ENCODE measurements around the gene TMEM45A.
"Not testable (repeated sequence)": the region's sequence is repeated elsewhere in the genome, so short reads cannot be mapped to it uniquely, and the experiment has no call there.

The TMEM45A gene

DNA sequence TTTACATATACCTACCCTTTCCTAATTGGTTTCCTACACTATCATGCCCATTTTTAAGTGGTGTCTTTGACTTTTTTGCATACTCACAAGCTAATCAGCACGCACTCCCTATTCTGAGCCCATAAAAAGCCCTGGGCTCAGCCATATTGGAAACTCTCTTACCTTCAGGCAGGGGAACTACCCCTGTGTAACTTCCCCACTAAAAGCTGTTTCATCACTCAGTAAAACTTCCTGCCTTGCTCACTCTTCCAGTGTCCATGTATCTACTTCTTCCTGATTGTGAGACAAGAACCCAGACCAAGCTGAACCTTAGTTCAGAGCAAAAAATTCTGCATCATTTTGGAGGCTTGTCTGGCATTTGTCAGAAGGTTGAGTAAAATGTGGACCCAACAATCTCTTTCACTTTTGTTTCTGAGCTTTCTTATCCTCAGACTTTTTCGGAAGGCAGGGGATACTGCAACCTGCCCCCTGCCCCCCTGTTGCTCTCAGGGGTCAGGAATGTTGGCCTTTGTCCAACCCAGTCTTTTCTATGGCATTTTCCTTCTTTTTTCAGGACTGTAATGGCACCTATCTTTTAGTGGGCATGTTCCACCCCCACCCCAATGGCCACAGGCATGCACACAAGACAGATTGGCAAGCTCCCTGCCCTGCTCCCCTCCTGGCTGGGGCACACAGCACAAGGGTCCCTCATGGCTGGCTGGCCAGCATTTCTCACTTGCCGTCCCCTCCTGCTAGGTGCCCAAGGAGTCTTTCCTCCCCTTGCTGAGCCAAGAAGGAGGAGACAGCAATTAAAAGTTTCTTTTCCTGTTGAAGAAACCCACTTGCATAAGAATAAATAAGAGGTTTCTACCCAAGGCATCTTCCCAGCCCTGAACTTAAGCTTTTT, 26.3 kb upstream of the TMEM45A start:
- peak overlapping the region in 1 of 2 donors; percentile 3 for H3K27ac Mint-ChIP-seq
- ATAC-seq (replicated peaks) = no peak

DNA sequence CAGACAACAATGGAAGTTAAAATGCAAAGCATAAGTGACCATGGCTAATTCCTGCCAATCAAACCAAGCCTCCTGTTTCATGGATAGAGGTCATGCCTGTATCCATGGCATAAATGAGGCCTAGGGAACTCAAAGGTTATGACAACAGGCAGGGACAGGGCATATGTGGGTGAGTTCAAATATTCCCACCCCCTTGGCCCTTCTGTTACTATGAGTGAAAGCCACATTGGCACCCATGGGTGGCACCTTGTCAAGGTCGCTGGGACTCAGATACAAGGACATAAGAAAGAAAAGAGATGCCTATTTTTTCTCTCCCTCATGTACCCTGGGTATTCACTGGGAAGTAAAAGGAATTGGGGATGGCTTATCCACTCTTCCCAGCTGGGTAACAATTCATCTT, 25.3 kb upstream of the TMEM45A start:
- ATAC-seq (replicated peaks) (no peak), DNase-seq (no peak)
- H3K4me1 Mint-ChIP-seq (ENCODE audit: low read depth in 2 of 2) = peaks cover 8 to 12% of the 10 kb centered on the region in 2 donors
- H3K27ac Mint-ChIP-seq = peak overlapping the region in 1 of 2 donors; percentile 3
- no peak overlapping the region for H3K4me3 Mint-ChIP-seq
- H3K9me3 Mint-ChIP-seq = peaks cover 0 to 5% of the 10 kb centered on the region in 2 donors
- H3K36me3 Mint-ChIP-seq (ENCODE audit: insufficient read depth) = no peaks in the 10 kb centered on the region
- H3K27me3 Mint-ChIP-seq = no peaks in the 10 kb centered on the region

More for the DNA sequence above, 26.3 kb upstream of the TMEM45A start:
- Mint-ChIP-seq H3K4me3 (peak overlapping the region; percentile 9 to 30), H3K4me1 (ENCODE audit: low read depth in 2 of 2) (peaks cover 8 to 12% of the 10 kb centered on the region in 2 donors), H3K36me3 (ENCODE audit: insufficient read depth) (no peaks in the 10 kb centered on the region), H3K9me3 (peaks cover 0 to 5% of the 10 kb centered on the region in 2 donors), H3K27me3 (no peaks in the 10 kb centered on the region)
- no peak for DNase-seq

DNA sequence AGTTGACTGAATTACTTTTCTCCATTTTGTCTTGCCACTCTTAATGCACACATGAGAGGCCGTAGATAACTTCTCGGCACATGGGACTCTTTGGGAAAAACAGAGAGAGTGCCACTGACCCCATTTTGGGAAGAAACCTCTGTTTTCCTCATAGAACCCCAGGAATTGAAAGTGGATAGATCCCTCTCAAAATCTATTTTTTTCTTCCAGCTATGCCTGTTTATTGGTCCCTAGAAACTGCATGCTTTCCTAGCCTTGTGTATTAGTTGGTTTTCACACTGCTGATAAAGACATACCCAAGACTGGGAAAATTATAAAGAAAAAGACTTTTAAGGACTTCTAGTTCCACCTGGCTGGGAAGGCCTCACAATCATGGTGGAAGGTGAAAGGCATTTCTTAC, 23.7 kb upstream of the TMEM45A start:
- H3K36me3 Mint-ChIP-seq (ENCODE audit: insufficient read depth) = no peaks in the 10 kb centered on the region
- H3K4me1 Mint-ChIP-seq (ENCODE audit: low read depth in 2 of 2) = peaks cover 8 to 12% of the 10 kb centered on the region in 2 donors
- H3K4me3 Mint-ChIP-seq = no peak overlapping the region
- H3K27me3 Mint-ChIP-seq = no peaks in the 10 kb centered on the region
- DNase-seq (no peak), ATAC-seq (replicated peaks) (no peak)
- H3K9me3 Mint-ChIP-seq = peaks cover 0 to 5% of the 10 kb centered on the region in 2 donors
- H3K27ac Mint-ChIP-seq = no peak overlapping the region

DNA sequence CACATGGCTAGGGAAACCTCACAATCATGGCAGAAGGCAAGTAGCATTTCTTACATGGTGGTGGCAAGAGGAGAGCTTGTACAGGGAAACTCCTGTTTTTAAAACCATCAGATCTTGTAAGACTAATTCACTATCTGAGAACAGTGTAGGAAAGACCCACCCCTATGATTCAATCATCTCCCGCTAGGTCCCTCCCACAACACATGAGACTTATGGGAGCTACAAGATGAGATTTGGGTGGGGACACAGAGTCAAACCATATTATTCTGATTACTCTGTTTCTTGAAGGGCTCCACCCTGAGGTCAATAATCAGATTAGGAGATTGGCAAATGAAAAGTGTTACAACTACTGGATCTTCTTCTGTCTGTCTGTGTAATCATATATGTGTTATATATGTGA, 21.5 kb upstream of the TMEM45A start:
- DNase-seq (no peak), ATAC-seq (replicated peaks) (no peak)
- peaks cover 0 to 5% of the 10 kb centered on the region in 2 donors for H3K9me3 Mint-ChIP-seq
- H3K4me1 Mint-ChIP-seq (ENCODE audit: low read depth in 2 of 2) = peaks cover 7 to 9% of the 10 kb centered on the region in 2 donors
- no peaks in the 10 kb centered on the region for H3K27me3 Mint-ChIP-seq
- no peaks in the 10 kb centered on the region for H3K36me3 Mint-ChIP-seq (ENCODE audit: insufficient read depth)
- H3K27ac Mint-ChIP-seq = no peak overlapping the region
- no peak overlapping the region for H3K4me3 Mint-ChIP-seq

DNA sequence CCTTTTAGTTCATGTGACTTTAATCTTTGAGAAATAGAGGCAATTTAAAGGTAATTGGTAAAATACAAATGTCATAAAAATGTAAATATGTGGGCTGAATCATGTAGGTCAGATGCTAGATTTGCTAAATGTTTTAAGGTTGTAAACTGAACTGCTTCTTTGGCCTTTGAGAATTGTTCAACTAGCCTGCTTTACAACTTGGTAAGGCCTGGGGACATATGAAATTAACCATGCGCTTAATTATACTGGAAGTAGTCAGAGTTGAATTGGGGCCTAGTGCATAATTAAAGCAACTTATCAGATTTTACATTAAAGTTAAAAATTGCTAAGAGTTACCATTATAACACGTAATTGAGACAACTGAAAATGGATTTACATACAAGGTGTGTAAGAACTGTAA, 21.0 kb upstream of the TMEM45A start:
- no peak for DNase-seq
- no peak for ATAC-seq (replicated peaks)
- peaks cover 0 to 5% of the 10 kb centered on the region in 2 donors for H3K9me3 Mint-ChIP-seq
- H3K4me3 Mint-ChIP-seq = no peak overlapping the region
- peaks cover 3 to 4% of the 10 kb centered on the region in 2 donors for H3K4me1 Mint-ChIP-seq (ENCODE audit: low read depth in 2 of 2)
- H3K27ac Mint-ChIP-seq = no peak overlapping the region
- no peaks in the 10 kb centered on the region for H3K27me3 Mint-ChIP-seq
- no peaks in the 10 kb centered on the region for H3K36me3 Mint-ChIP-seq (ENCODE audit: insufficient read depth)

DNA sequence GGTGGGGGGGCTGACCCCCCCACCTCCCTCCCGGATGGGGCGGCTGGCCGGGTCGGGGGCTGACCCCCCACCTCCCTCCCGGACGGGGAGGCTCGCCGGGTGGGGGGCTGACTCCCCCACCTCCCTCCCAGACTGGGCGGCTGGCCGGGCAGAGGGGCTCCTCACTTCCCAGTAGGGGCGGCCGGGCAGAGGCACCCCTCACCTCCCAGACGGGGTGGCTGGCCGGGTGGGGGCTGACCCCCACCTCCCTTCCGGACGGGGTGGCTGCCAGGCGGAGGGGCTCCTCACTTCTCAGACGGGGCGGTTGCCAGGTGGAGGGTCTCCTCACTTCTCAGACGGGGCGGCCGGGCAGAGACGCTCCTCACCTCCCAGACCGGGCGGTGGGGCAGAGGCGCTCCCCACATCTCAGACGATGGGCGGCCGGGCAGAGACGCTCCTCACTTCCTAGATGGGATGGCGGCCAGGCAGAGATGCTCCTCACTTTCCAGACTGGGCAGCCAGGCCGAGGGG, 14.5 kb upstream of the TMEM45A start:
- H3K36me3 Mint-ChIP-seq (ENCODE audit: insufficient read depth); H3K9me3 Mint-ChIP-seq; H3K4me3 Mint-ChIP-seq; H3K4me1 Mint-ChIP-seq (ENCODE audit: low read depth in 2 of 2); H3K27ac Mint-ChIP-seq; DNase-seq; ATAC-seq (replicated peaks): not testable (repeated sequence)
- peaks cover 10 to 15% of the 10 kb centered on the region in 2 donors for H3K27me3 Mint-ChIP-seq

DNA sequence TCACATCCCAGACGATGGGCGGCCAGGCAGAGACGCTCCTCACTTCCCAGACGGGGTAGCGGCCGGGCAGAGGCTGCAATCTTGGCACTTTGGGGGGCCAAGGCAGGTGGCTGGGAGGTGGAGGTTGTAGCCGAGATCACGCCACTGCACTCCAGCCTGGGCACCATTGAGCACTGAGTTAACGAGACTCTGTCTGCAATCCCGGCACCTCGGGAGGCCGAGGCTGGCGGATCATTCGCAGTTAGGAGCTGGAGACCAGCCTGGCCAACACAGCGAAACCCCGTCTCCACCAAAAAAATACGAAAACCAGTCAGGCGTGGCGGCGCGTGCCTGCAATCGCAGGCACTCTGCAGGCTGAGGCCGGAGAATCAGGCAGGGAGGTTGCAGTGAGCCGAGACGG, 13.9 kb upstream of the TMEM45A start:
- not testable (repeated sequence) for H3K27ac Mint-ChIP-seq; H3K9me3 Mint-ChIP-seq; H3K36me3 Mint-ChIP-seq (ENCODE audit: insufficient read depth); H3K4me1 Mint-ChIP-seq (ENCODE audit: low read depth in 2 of 2); DNase-seq; ATAC-seq (replicated peaks); H3K4me3 Mint-ChIP-seq
- H3K27me3 Mint-ChIP-seq = peaks cover 14 to 16% of the 10 kb centered on the region in 2 donors

DNA sequence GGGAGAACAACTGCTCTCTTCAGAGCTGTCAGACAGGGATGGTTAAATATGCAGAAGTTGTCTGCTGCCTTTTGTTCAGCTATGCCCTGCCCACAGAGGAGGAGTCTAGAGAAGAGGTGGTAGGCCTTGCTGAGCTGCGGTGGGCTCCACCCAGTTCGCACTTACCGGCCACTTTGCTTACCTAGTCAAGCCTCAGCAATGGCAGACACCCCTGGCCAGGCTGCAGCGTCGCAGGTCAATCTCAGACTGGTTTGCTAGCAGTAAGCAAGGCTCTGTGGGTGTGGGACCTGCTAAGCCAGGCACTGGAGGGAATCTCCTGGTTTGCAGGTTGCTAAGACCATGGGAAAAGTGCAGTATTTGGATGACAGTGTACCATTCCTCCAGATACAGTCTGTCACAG, 12.3 kb upstream of the TMEM45A start:
- no peak for ATAC-seq (replicated peaks)
- no peaks in the 10 kb centered on the region for H3K9me3 Mint-ChIP-seq
- no peaks in the 10 kb centered on the region for H3K36me3 Mint-ChIP-seq (ENCODE audit: insufficient read depth)
- H3K27ac Mint-ChIP-seq = no peak overlapping the region
- H3K4me3 Mint-ChIP-seq = no peak overlapping the region
- no peak for DNase-seq
- peaks cover 14 to 26% of the 10 kb centered on the region in 2 donors for H3K27me3 Mint-ChIP-seq
- H3K4me1 Mint-ChIP-seq (ENCODE audit: low read depth in 2 of 2) = no peaks in the 10 kb centered on the region

DNA sequence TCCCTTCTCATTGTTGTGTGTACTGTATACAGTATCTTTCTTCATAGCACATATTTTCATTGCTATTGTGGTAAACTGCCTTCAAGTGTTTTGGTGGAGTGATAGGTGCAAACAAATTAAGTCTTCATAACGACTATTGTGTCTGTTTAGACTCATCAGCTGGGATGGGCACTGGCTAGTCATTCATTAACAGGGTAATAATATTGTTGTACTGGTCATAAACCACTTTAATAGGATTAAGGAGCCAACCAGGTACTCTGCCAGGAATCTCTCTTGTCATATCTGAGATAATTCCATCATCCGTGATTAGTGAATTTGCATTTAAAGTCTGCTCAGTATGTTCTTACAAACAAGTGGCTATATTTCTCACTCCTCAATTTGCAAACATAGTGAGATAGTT, 10.2 kb upstream of the TMEM45A start:
- Mint-ChIP-seq H3K4me3 (no peak overlapping the region), H3K4me1 (ENCODE audit: low read depth in 2 of 2) (no peaks in the 10 kb centered on the region)

DNA sequence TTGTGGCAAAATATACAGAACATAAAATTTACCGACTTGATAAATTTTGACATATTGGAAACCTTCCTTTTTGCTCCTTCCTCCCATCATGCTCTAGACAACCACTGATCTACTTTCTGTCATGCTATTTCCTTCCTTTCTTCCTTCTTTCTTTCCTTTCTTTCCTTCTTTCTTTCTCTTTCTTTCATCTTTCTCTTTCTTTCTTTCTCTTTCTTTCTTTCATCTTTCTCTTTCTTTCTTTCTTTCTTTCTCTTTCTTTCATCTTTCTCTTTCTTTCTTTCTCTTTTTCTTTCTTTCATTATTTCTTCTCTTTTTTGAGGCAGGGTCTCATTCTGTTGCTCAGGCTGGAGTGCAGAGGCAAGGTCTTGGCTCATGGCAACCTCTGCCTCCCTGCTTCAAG, 8.9 kb upstream of the TMEM45A start:
- Mint-ChIP-seq H3K9me3 (no peaks in the 10 kb centered on the region), H3K27ac (no peak overlapping the region), H3K36me3 (ENCODE audit: insufficient read depth) (no peaks in the 10 kb centered on the region), H3K27me3 (peaks cover 14 to 32% of the 10 kb centered on the region in 2 donors), H3K4me1 (ENCODE audit: low read depth in 2 of 2) (no peaks in the 10 kb centered on the region), H3K4me3 (no peak overlapping the region)
- no peak for ATAC-seq (replicated peaks)
- no peak for DNase-seq

More for the DNA sequence above, 10.2 kb upstream of the TMEM45A start:
- no peak for ATAC-seq (replicated peaks)
- DNase-seq = no peak
- Mint-ChIP-seq H3K9me3 (no peaks in the 10 kb centered on the region), H3K36me3 (ENCODE audit: insufficient read depth) (no peaks in the 10 kb centered on the region), H3K27ac (no peak overlapping the region), H3K27me3 (peaks cover 14 to 32% of the 10 kb centered on the region in 2 donors)

DNA sequence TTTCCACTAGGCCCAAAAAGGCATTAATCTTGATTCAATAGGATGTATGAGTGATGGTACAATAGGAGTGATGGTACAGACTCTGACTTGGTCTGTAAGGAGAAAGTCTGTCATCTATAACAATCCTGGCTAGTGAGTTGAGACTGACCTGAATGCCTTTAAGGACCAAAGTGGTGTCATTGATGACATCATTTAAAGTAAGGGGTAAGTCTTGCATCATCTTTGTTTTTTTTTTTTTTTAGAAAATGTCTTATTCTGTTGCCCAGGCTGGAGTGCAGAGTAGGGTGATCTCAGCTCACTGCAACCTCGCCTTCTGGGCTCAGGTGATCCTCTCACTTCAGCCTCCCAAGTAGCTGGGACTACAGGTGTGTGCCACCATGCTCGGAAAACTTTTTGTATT, 5.6 kb upstream of the TMEM45A start:
- no peaks in the 10 kb centered on the region for H3K9me3 Mint-ChIP-seq
- ATAC-seq (replicated peaks) (no peak), DNase-seq (no peak)
- H3K36me3 Mint-ChIP-seq (ENCODE audit: insufficient read depth) = no peaks in the 10 kb centered on the region
- no peak overlapping the region for H3K27ac Mint-ChIP-seq
- no peak overlapping the region for H3K4me3 Mint-ChIP-seq
- no peaks in the 10 kb centered on the region for H3K4me1 Mint-ChIP-seq (ENCODE audit: low read depth in 2 of 2)
- peaks cover 14 to 26% of the 10 kb centered on the region in 2 donors for H3K27me3 Mint-ChIP-seq

DNA sequence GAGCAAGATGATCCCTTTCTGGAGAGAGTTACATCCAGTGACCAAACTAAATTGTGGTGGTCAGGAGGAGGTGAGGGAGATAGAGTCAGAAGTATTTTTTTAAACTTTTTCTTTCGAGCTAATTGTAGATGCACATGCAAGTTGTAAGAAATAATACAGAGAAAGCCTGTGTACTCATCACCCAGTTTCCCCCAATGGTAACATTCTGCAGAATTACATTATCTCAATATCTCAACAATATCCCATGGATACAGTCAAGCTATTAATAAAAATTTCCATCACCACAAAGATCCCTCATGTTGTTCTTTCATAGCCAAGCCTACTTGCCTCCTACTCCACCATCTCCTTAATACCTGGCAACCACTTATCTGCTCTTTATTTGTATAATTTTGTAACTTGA, 3.3 kb upstream of the TMEM45A start:
- no peak overlapping the region for H3K27ac Mint-ChIP-seq
- H3K36me3 Mint-ChIP-seq (ENCODE audit: insufficient read depth) = no peaks in the 10 kb centered on the region
- H3K9me3 Mint-ChIP-seq = no peaks in the 10 kb centered on the region
- peaks cover 0 to 9% of the 10 kb centered on the region in 2 donors for H3K4me1 Mint-ChIP-seq (ENCODE audit: low read depth in 2 of 2)
- DNase-seq (no peak), ATAC-seq (replicated peaks) (no peak)
- H3K4me3 Mint-ChIP-seq = no peak overlapping the region
- peaks cover 0 to 16% of the 10 kb centered on the region in 2 donors for H3K27me3 Mint-ChIP-seq

DNA sequence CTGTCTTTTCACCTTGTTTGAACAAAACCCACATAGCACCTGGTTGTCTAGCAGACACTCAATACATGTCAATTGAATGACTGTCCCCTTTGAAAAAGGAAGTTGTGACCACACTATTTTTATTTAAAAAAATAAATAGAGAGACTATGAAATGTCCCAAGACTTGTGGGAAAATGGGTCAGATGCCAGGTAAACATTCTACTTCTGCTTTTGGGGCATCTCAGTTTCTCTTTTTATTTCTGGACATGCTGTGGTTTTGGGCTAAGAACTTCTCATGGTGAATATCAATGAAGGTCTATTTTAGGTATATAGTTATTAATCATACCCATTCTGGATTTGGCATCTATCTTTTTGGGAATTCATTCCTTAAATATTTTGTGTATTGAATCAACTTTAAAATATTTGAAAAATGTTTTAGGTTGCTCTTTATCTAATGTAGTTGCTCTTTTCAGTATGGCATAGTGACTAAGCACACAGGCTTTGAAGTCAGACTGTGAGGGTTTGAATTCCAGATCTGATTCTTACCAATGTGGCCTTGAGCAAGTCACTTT, 4.4 kb downstream of the TMEM45A start:
- DNase-seq = no peak

DNA sequence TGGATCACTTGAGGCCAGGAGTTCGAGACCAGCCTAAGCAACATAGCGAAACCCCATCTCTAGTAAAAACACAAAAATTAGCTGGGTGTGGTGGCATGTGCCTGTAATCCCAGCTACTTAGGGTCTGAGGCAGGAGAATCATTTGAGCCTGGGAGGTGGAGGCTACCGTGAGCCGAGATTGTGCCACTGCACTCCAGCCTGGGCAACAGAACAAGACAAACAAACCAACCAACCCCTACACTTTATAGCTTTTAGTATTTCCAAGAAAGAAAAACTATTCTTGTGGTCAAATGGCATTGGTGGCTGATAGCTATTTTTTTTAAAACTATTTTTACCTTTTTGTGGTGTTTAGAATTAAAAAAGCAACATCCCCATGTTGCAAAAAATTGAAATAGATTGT, 7.2 kb downstream of the TMEM45A start:
- DNase-seq (no peak), ATAC-seq (replicated peaks) (no peak)
- H3K4me3 Mint-ChIP-seq = no peak overlapping the region
- peaks cover 24 to 30% of the 10 kb centered on the region in 2 donors for H3K27me3 Mint-ChIP-seq
- no peaks in the 10 kb centered on the region for H3K9me3 Mint-ChIP-seq
- H3K27ac Mint-ChIP-seq = no peak overlapping the region
- no peaks in the 10 kb centered on the region for H3K36me3 Mint-ChIP-seq (ENCODE audit: insufficient read depth)
- H3K4me1 Mint-ChIP-seq (ENCODE audit: low read depth in 2 of 2) = no peaks in the 10 kb centered on the region

More for the DNA sequence above, 4.4 kb downstream of the TMEM45A start:
- Mint-ChIP-seq H3K27ac (no peak overlapping the region), H3K4me1 (ENCODE audit: low read depth in 2 of 2) (peaks cover 0 to 9% of the 10 kb centered on the region in 2 donors), H3K4me3 (no peak overlapping the region), H3K27me3 (peaks cover 9 to 20% of the 10 kb centered on the region in 2 donors), H3K36me3 (ENCODE audit: insufficient read depth) (no peaks in the 10 kb centered on the region), H3K9me3 (no peaks in the 10 kb centered on the region)
- no peak for ATAC-seq (replicated peaks)

Data from effector memory CD8-positive, alpha-beta T cell (primary cell).